ENCODE results near the gene FNDC3B.

Gene FNDC3B

DNA sequence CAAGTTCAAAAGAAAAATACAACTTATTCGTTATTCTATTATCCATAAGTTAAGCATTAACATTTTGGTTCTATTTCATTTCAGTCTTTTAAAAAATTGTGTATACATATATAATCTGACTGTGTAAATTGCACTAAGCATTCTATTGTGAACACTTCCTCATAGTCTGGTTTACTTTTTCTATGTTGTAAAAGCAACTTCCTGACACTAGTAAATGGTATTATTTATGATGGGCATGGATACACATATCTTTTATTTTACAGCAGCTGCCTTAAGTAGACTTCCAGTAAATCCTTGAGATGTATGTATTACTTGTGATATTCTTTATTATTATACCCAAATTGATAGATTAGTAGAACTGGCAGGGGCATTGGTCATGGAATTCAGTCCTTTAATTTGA, 58.2 kb downstream of the FNDC3B start:
- DNase-seq: no peak

GRCh38 chr3:172098698-172099494, 59.5 kb downstream of the FNDC3B start:
- DNase-seq: no peak

GRCh38 chr3:172099495-172099808, 60.1 kb downstream of the FNDC3B start:
- DNase-seq: no peak

GRCh38 chr3:172100482-172100881, 61.1 kb downstream of the FNDC3B start:
- DNase-seq: no peak

DNA sequence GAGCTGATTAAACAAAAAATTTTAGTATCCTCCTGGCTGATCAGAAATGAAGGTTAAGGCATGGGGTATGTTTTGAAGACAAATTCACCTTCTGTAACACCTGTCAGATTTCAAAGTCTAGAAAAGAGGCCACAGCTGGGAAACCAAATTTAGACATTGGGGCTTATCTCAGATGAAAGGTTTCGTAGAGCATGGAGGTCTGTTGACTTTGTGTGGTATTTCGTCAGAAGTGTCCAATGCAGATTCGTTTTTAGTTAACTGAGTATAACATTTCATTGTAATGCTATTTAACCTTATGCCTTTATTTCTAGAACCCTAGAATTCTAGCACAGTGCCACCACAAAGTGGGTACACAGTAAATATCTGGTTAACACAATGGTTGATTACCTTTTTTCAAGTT, 61.7 kb downstream of the FNDC3B start:
- no peak for DNase-seq

- no peak for DNase-seq
Measured at GRCh38 chr3:172102123-172102882, 62.9 kb downstream of the FNDC3B start.

GRCh38 chr3:172102883-172103310, 63.5 kb downstream of the FNDC3B start:
- no peak for DNase-seq

DNA sequence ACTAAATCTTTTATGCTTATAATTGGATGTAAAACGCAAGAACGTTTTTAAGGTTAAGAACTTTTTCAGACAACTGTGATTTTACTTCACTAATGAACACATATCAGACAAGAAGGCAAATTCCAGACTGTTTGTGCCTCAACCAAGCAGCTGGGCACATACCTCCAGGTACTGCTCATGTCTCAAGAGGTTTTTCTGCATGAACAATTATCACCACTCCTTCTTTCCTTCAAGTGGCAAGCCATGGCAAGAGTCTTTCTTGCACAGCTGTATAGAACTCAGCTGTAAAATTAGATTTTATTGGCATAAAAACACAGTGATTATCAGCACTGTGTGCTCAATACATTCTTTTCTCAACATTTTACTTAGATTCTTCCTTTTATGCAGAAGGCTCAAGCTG, 64.3 kb downstream of the FNDC3B start:
- no peak for DNase-seq

DNA sequence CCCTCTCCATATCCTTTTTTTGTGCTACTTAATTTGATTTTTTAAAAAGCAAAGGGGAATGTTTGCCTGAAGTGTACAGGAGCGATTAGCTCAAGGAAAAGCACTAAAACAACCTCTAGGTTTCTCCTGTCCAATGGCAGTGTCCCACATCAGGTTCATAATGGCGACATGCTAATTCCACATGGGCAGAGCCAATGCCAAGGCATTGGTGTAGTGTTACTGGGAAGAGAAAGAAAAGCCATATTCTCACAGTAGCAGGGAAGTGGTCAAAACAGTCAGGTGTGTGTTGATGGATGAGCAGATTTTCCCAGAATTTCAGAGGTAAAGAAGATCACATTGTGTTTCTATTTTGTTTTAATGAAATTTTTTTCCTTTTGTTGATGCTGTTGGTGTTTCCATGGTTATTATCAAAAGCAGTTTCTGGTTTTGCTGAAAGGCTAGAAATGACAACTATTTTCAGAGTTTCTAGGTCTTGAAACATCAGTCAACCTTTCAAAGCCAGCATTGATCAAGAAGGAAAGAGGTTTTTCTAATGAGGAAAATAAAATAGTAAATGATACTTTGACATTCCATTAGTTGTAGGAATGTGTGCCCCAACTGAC, 65.2 kb downstream of the FNDC3B start:
- peak; percentile 19 for DNase-seq

DNA sequence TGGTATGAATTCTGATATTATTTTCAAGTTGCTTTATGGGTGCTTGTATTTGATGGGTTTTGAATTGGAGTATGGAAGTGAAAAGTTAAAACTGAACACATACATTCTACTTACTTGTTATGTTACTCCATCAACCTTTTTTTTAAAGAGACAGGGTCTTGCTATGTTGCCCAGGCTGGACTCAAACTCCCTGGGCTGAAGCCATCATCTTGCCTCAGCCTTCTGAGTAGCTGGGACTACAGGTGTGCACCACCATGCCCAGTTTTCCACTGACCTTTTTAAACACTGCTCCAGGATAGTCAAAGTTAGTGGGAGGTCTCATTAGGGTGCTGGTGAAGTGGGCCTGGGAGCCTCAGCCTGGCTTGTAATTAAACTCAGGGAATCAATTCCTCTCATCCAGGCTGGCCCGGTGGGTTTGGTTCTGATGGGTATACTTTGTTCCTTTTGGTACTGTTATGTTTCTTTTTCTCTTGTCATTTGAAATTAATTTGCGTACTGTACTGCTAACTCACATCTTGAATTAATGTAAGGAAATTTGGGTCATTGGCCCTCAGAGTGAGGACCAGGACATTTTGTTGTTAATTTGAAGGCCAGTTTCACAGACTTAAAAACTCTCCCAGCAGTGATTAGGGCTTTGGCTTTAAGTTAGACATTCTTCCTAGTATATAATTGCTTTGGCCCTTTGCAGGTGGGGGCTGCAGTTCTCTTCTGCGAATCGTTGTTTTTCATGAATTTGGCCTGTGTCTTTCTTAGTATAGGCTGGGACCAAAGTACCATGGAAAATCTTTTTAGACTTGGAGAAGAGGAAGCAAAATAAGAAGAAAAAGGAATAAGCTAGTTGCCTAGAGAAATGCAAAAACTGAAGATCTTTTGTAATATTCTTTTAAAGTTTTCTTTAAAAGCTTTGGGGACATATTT, 66.9 kb downstream of the FNDC3B start:
- no peak for DNase-seq

GRCh38 chr3:172106989-172107388, 67.6 kb downstream of the FNDC3B start:
- DNase-seq: peak; percentile 92

GRCh38 chr3:172107403-172107802, 68.0 kb downstream of the FNDC3B start:
- peak; percentile 64 for DNase-seq

- no peak for DNase-seq
Measured at GRCh38 chr3:172110127-172110779, 70.9 kb downstream of the FNDC3B start.

DNA sequence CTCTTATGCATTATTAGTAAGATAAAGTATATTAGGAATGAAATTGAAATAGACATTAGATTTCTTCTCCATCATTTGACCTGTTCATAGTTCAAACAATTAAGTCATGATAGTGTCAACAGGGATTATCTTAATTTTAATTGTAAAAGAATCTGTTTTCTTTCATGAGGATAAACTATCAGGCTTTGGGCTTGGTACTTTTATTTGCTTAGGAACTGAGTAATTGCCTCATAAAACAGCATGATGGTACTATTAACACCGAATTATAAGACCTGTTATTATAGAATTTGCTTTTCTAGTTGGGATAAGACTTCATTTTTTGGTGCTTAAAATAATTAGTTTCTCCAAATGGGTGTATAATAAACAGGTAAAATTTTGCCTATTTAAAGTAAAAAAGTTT, 71.8 kb downstream of the FNDC3B start:
- DNase-seq: no peak

GRCh38 chr3:172112078-172112733, 72.8 kb downstream of the FNDC3B start:
- no peak for DNase-seq

DNA sequence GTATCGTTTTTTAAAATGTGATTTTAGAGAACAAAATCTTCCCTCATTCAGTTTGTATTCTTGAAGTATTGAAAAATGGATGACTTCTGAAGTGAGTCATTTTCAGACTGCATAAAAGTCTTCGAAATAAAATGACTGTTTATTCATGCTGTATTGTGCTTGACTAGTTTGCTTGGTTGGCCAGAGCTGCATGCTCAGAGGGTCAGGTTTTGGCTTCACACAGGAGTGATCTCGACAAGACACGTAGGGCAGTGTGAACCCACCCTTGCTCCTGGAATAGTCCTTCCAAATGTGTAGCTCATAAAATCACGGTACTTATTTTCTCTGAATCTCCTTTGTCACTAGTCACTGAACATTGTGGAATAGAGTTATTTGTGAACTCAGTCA, 73.3 kb downstream of the FNDC3B start:
- no peak for DNase-seq

DNA sequence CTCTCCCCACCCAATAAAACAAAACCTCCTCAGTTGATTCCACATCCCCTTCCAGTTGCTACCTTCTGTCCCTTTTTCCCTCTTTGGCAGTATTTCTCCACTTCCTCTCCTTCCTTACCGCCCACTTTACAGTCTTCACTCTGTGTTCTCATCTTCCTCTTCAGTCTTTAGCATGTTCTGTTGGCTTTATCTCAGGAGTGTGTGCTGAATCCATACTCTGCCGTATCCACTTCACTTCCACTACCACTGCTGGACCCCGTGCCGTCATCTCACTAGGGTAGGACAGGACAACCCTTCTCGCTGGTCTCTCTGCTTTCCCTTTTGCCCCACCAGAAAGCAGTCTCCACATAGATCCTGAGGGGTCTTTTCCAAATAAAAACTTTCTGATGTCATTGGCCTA, 74.3 kb downstream of the FNDC3B start:
- no peak for DNase-seq

DNA sequence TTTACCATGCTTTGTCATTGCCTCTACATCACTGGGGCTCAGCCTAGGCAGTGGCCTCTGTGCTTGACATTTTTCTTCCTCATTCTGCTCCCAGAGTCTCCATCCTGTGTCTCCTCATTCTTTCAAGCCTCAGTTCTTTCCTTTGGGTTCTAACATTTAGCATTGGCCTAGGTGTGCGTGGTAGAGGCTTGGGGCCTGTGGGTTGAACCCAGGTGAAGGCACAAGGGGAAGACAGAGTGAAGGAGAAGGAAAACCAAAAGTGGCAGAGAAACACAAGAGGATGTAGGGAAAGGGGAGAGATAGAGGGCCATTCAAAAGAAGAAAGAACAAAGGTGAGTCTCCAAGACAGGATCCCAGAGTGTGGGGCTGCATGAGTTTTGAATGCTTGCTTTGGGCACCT, 75.7 kb downstream of the FNDC3B start:
- no peak for DNase-seq

GRCh38 chr3:172115787-172116186, 76.4 kb downstream of the FNDC3B start:
- no peak for DNase-seq

DNA sequence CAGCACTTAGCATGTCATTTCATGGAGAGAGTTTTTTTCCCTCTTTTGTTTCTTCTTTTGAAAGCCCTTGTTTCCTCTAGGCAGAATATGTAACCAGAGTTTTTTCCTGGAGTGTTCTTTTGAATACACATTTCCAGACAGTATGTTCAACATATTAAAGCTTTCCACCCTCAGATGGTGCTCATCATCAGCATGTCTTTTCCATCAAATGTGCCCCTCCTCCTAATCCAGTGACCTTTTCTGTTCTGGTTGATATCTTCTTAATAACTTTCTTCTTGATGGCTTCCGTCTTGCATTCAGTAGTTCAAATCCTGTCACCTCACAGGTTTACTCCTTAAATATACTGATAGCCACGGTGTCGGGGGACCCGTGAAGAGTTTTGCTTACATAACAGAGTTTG, 78.6 kb downstream of the FNDC3B start:
- DNase-seq: no peak

DNA sequence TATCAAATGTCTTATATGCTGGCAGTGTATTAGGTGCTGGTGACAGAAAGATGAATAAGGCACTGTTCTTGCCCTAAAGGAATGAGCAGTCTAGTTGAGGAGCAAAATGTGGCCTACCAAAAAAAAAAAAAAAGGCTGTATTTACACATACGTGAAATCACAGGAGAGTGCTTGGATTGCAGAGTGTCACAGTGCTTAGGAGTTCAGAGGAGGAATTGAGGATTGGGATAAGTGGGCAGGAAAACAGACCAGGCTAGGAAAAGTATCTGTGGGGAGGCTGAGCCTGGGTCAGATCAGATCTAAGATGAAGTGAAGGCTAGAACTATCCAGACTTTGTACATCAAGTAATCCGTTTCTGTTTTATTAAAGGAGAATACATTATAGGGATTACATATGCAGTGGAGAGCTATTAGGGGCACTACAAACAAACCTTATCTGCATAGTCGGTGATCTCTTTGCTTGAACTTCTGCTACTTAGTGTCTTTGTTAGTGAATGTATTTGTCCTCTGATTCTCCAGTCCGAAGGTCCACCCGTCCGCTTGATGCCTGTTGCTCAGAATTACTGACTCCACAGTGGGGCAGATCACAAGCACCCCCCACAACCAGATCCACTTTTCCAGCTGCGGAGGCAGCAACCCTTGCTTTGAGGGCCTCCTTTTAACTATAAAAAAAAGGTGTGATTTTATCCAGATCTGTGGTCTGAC, 80.0 kb downstream of the FNDC3B start:
- no peak for DNase-seq
